Measurements from ENCODE around the gene KLF17.

GRCh38 chr1:44170281-44170823, 51.7 kb downstream of the KLF17 start:
- TF ChIP-seq, protein P1, sequence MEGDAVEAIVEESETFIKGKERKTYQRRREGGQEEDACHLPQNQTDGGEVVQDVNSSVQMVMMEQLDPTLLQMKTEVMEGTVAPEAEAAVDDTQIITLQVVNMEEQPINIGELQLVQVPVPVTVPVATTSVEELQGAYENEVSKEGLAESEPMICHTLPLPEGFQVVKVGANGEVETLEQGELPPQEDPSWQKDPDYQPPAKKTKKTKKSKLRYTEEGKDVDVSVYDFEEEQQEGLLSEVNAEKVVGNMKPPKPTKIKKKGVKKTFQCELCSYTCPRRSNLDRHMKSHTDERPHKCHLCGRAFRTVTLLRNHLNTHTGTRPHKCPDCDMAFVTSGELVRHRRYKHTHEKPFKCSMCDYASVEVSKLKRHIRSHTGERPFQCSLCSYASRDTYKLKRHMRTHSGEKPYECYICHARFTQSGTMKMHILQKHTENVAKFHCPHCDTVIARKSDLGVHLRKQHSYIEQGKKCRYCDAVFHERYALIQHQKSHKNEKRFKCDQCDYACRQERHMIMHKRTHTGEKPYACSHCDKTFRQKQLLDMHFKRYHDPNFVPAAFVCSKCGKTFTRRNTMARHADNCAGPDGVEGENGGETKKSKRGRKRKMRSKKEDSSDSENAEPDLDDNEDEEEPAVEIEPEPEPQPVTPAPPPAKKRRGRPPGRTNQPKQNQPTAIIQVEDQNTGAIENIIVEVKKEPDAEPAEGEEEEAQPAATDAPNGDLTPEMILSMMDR (IDR thresholded peaks at IDR 0.05; ENCODE audit: low read depth, low read length, missing input control) = no peak
- TF ChIP-seq SP1 (IDR thresholded peaks at IDR 0.05) (no peak), GABPA (IDR thresholded peaks at IDR 0.05 in 1 of 2, conservative IDR thresholded peaks at IDR 0.05 in 1 of 2) (no peak), EGR1 (IDR thresholded peaks at IDR 0.05; ENCODE audit: low read depth in 2 of 2) (no peak), JUND (IDR thresholded peaks at IDR 0.05) (no peak), NR2F2 (IDR thresholded peaks at IDR 0.05) (no peak), RXRA (IDR thresholded peaks at IDR 0.05) (no peak)
